Adrenal gland (tissue), 12 donors: ENCODE results near the gene ADAM19. TPM values are rescaled to one million over a fixed set of nuclear protein-coding genes. Genes with fewer than 3 reads are reported as not detected.
A peak's percentile ranks its signal among the peaks of the same experiment; 100 is the strongest.

Source experiments
- DNase-seq, 7 donors: peaks; one replicate each; pipeline ENCODE4 v3.0.0-alpha.2; 2019 to 2020
- H3K27ac ChIP-seq, 5 donors: fragments of 200-600 bp; sonication (generic) in 4 of 5; 1 replicate in 3 of 5; 2 replicates in 2 of 5; pipeline versions ENCODE4 v1.5.1 to v1.8.0; 2016 to 2020; ENCODE audit warnings: mild to moderate bottlenecking in 1 of 5
- H3K27me3 ChIP-seq: fragments of 200-600 bp; 2 replicates; pipeline ENCODE4 v1.8.0; 2021
- H3K36me3 ChIP-seq, 2 donors: fragments of 200-600 bp; replicated peaks in 1 of 2; 1 replicate in 1 of 2; 2 replicates in 1 of 2; pipeline versions ENCODE4 v1.5.1 to v1.8.0; 2018 to 2022
- H3K4me1 ChIP-seq, 2 donors: fragments of 200-600 bp; replicated peaks in 1 of 2; 1 replicate in 1 of 2; 2 replicates in 1 of 2; pipeline versions ENCODE4 v1.5.1 to v1.8.0; 2018 to 2021
- H3K4me3 ChIP-seq, 4 donors: fragments of 200-600 bp; sonication (generic) in 3 of 4; one replicate each; pipeline ENCODE4 v1.5.1; 2016 to 2018
- H3K9me3 ChIP-seq, 3 donors: fragments of 200-600 bp; sonication (generic) in 1 of 3; replicated peaks in 1 of 3; 1 replicate in 2 of 3; 2 replicates in 1 of 3; pipeline versions ENCODE4 v1.5.1 to v1.8.0; 2016 to 2021
- POLR2A ChIP-seq, 2 donors: fragments of 450-650 bp; IDR thresholded peaks; one replicate each; pipeline ENCODE4 v1.6.1; 2017; ENCODE audit warnings: antibody characterized with exemption in 2 of 2, mild to moderate bottlenecking in 2 of 2, moderate library complexity in 1 of 2
- WGBS, 4 donors: extraction: QIAGEN DNeasy Blood & Tissue Kit in 2 of 4; methylation state at CpG; one replicate each; pipeline versions ENCODE4 v1.1.5 to v1.1.7; 2013 to 2017; 5-methylcytosine and 5-hydroxymethylcytosine counted together
- intact Hi-C, 2 donors: fragments of 100-400 bp; cut with DNase I; formaldehyde crosslinking; loops; one replicate each; pipeline versions ENCODE4 v1.14.1 to v1.15.0; 2022 to 2023
- polyA plus RNA-seq, 3 donors: library from polyadenylated mRNA; stranded (reverse); fragments of 200-250 nt in 2 of 3; fragments of 350-450 nt in 1 of 3; fragmentation: Illumina TruSeq in 1 of 3; extraction: RNeasy Lipid Tissue Mini Kit (QIAGEN cat#74804) in 1 of 3; gene quantifications; one replicate each; pipeline ENCODE4 v1.2.3, GENCODE V29; 2013 to 2014
- total RNA-seq, 9 donors: library from RNA; depleted of rRNA in 4 of 9; stranded (reverse); fragments of >200 nt in 4 of 9; fragments of 120-200 nt in 1 of 9; fragmentation: NEBNext Ultra II Directional in 1 of 9; extraction: Animal tissue kit (Norgen Biotek cat#: 25700) in 1 of 9; gene quantifications; one replicate each; pipeline versions ENCODE4 v1.1.0 to v1.2.4, GENCODE V29; 2013 to 2023
- TF ChIP-seq, protein P1 (sequence below), 6 experiments: fragments of 450-650 bp in 4 of 6; fragments of 200-600 bp in 2 of 6; sonication (generic) in 1 of 6; IDR thresholded peaks; 1 replicate in 5 of 6; 2 replicates in 1 of 6; pipeline versions ENCODE4 v1.5.1 to v1.8.0; 2016 to 2021; ENCODE audit warnings: antibody characterized with exemption in 6 of 6, mild to moderate bottlenecking in 2 of 6, moderate library complexity in 1 of 6
- donor health status: healthy with polysubstance abuse.
- donor health status: Bipolar disorder and iron deficiency.
- donor health status: DM: yes; HTN: yes; CAD: no.
- donor health status: DM: no; HTN: no; CAD: no.
- donor health status: DM: no; HTN: no; CAD: no.
- donor health status: DM: yes; HTN: yes; CAD: no.

The ADAM19 gene
- total and polyA plus RNA-seq, 12 donors: 2.2 to 15.1 (median 4.7) TPM

DNA sequence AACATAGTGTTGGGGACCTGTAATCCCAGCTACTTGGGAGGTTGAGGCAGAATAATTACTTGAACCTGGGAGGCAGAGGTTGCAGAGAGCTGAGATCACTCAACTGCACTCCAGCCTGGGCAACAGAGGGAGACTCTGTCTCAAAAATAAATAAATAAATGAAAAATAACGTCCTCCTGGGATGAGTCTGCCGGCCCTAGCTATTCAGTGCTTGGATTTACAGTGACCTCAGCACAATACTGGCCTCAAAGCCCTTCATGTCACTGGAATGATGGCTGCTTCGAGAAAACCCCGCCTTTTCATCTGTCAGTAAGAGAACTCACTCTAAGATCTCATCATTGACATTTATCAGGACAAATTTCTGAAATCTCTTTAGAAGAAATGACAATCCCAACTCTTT is 41.2 kb upstream of the ADAM19 start:
- H3K4me3 ChIP-seq: no peak overlapping the region
- TF ChIP-seq, protein P1, sequence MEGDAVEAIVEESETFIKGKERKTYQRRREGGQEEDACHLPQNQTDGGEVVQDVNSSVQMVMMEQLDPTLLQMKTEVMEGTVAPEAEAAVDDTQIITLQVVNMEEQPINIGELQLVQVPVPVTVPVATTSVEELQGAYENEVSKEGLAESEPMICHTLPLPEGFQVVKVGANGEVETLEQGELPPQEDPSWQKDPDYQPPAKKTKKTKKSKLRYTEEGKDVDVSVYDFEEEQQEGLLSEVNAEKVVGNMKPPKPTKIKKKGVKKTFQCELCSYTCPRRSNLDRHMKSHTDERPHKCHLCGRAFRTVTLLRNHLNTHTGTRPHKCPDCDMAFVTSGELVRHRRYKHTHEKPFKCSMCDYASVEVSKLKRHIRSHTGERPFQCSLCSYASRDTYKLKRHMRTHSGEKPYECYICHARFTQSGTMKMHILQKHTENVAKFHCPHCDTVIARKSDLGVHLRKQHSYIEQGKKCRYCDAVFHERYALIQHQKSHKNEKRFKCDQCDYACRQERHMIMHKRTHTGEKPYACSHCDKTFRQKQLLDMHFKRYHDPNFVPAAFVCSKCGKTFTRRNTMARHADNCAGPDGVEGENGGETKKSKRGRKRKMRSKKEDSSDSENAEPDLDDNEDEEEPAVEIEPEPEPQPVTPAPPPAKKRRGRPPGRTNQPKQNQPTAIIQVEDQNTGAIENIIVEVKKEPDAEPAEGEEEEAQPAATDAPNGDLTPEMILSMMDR (IDR thresholded peaks at IDR 0.05): no peak
- TF ChIP-seq POLR2A (IDR thresholded peaks at IDR 0.05): no peak
- H3K36me3 ChIP-seq: no peaks in the 10 kb centered on the region
- no peaks in the 10 kb centered on the region for H3K27me3 ChIP-seq
- no peak overlapping the region for H3K27ac ChIP-seq
- H3K4me1 ChIP-seq: no peaks in the 10 kb centered on the region
- DNase-seq: no peak
- H3K9me3 ChIP-seq: no peaks in the 10 kb centered on the region
- 73 to 81% (median 78%) methylated on average over 4 of the region's 4 CpGs for WGBS, 4 donors
- intact Hi-C loops: no loop called here

DNA sequence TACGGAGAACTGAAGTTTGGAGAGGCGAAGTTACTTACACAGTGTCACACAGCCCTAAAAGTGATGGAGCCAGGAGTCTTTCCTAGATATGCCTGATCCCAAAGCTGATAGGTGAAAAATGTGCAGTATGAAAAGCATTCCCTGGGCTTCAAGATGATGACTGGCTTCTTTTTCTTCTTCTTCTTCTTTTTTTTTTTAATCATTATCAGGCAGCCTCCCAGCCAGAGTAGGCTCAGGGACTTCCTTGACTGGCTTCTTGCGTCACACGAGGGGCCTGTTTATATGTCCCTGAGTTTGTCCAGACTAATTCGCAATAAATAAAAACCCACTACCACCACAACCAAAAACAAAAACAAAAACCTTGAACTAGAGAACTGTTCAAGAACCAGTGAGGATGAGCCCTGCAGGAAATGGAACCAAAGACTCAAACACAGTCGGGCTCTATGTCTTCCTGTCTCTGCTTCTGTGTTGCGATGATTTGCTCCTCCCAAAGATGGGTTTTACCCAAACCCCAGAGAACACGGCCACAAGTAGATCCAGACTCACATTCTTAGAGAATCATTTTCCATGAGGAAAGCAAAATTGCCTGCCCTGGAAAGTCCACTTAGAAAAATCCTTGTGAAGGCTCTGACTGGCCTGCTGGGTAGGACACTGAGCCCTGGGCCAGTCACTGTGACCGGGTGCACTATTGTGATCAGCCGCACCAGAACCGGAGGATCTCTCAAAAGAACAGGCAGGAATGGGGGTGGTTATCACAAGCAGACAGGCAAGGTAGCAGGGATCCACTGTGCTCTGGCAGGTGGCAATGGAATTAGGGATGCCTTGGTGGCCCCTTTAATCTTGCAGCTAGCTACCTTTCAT is 38.0 kb upstream of the ADAM19 start:
- intact Hi-C loops: no loop called here
- no peak overlapping the region for H3K27ac ChIP-seq
- TF ChIP-seq, protein P1 (IDR thresholded peaks at IDR 0.05): no peak
- no peak for TF ChIP-seq POLR2A (IDR thresholded peaks at IDR 0.05)
- H3K4me3 ChIP-seq: no peak overlapping the region
- H3K27me3 ChIP-seq: no peaks in the 10 kb centered on the region
- H3K4me1 ChIP-seq: no peaks in the 10 kb centered on the region
- WGBS, 4 donors: 75 to 79% (median 76%) methylated on average over 11 of the region's 11 CpGs
- peak in 1 of 7 donors; percentile 5 for DNase-seq
- H3K9me3 ChIP-seq: no peaks in the 10 kb centered on the region
- no peaks in the 10 kb centered on the region for H3K36me3 ChIP-seq

DNA sequence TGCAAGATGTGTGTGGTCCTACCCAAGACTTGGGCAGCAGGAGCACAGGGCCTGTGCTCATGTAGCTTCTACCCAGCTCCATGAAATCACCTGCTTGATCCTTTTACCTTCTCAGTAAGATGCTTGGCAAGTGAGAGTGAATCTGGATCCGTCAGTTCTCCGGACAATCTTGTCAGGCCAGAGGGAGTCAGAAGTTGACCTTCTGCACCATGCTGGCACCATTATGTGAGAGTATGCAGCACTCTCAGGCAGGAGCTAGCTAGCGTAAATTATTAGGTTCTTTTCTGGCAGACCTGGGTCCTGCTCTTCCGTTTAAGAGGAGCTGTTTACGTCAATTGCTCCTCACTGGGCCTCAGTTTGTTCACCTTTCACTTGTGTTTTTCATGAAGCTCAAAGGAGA is 37.0 kb upstream of the ADAM19 start:
- Histone ChIP-seq H3K27me3 (no peaks in the 10 kb centered on the region), H3K27ac (no peak overlapping the region), H3K36me3 (no peaks in the 10 kb centered on the region), H3K4me1 (no peaks in the 10 kb centered on the region), H3K4me3 (no peak overlapping the region), H3K9me3 (no peaks in the 10 kb centered on the region)
- WGBS, 4 donors: 92 to 97% (median 94%) methylated on average over 5 of the region's 5 CpGs
- TF ChIP-seq, protein P1 (IDR thresholded peaks at IDR 0.05): no peak
- no peak for TF ChIP-seq POLR2A (IDR thresholded peaks at IDR 0.05)
- DNase-seq: no peak
- intact Hi-C loops: no loop called here

DNA sequence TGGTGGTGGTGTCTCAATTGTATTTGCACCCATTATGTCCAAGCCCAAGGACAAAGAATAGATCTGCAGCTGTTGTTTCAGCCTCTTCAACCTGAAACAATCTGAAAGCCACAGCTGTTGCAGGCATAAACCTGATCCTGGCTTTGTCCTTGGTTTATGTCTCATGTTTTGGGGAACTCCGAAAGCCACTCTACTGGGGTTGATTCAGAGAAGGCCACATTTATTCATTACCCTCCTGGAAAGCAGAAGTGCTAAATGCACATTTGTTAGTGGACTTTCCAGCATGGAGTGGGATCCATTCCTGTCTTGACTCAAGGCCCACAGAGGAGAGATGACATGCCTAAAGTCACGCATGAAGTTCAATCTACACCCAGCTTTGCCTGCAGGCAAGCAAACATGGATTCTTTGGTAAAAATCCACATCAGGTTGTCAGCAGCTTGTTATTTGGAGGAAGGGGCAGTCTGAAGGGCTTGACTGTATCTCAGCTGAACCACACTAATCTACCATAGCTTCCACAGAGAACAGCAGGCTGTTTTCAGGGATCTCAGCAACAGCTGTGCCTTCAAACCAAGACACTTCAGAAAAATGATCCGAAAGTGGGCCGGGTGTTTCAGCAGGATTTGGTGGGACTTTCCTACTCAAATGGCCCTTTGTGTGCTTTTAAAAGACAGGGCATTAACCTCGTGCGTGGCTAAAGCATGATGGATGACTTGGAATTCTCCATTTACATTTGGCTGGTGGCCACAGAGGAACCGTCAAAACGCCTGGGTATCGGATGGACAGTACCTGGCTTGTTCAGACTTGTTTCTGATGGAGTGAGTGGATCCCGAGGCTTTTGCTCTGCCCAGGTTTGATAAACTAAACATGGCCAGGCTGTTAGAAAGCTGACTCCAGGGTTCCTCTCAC is 36.2 kb upstream of the ADAM19 start:
- 80 to 84% (median 82%) methylated on average over 7 to 10 of the region's 10 CpGs for WGBS, 4 donors
- Histone ChIP-seq H3K27me3 (no peaks in the 10 kb centered on the region), H3K36me3 (no peaks in the 10 kb centered on the region), H3K9me3 (no peaks in the 10 kb centered on the region), H3K27ac (no peak overlapping the region), H3K4me1 (no peaks in the 10 kb centered on the region), H3K4me3 (no peak overlapping the region)
- DNase-seq: no peak
- intact Hi-C loops: no loop called here
- TF ChIP-seq POLR2A (IDR thresholded peaks at IDR 0.05): no peak
- TF ChIP-seq, protein P1 (IDR thresholded peaks at IDR 0.05): no peak
